Ishikawa (cell line): ENCODE data around the gene SNED1.

Experiments used
- CEBPB ChIP-seq: IDR thresholded peaks from 2 replicates; pipeline ENCODE4 v1.6.1; 2012
- CREB1 ChIP-seq: IDR thresholded peaks from 2 replicates; pipeline ENCODE4 v1.6.1; 2012; ENCODE audit warnings: low read depth
- EP300 ChIP-seq: IDR thresholded peaks from 2 replicates; pipeline ENCODE4 v1.6.1; 2012; ENCODE audit warnings: borderline replicate concordance
- FOXM1 ChIP-seq: IDR thresholded peaks from 2 replicates; pipeline ENCODE4 v1.6.1; 2012; ENCODE audit warnings: low read depth, borderline replicate concordance
- RAD21 ChIP-seq: IDR thresholded peaks from 2 replicates; pipeline ENCODE4 v1.6.1; 2012; ENCODE audit warnings: low read depth
- TF ChIP-seq, protein P1 (sequence below): IDR thresholded peaks from 2 replicates; pipeline ENCODE4 v1.6.1; 2012

DNA sequence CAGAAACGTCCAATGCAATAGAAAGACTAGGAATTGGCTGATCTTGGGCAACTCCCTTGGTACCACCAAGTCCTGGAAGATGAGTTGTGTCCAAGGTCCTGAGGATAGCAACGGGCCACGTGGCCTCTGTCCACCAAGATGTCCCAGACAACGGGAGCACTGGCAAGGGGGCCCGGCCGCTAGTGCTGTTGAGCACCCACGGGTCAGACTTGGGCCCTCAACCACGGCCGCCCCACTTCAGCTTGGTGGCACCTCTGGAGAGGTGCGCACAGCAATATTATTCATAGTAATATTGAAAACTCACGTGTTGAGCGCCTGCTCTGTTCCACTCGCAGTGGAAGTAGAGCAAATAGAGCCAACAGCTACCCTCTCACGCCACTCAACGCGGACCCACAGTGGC is 131.9 kb downstream of the SNED1 start:
- TF ChIP-seq CEBPB (no peak), EP300 (no peak), FOXM1 (no peak), RAD21 (no peak), CREB1 (no peak)
- TF ChIP-seq, protein P1, sequence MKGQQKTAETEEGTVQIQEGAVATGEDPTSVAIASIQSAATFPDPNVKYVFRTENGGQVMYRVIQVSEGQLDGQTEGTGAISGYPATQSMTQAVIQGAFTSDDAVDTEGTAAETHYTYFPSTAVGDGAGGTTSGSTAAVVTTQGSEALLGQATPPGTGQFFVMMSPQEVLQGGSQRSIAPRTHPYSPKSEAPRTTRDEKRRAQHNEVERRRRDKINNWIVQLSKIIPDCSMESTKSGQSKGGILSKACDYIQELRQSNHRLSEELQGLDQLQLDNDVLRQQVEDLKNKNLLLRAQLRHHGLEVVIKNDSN, result no peak
